Astrocyte (in vitro differentiated cells and primary cell): ENCODE data around the gene EARS2. TPM values are rescaled to one million over a fixed set of nuclear protein-coding genes. Genes with fewer than 3 reads are reported as not detected.

Source experiments
- DNase-seq: peaks from one replicate; pipeline ENCODE4 v3.0.0-alpha.2; 2010; ENCODE audit warnings: low read depth
- FAIRE-seq: peaks from 2 replicates; lab custom pipeline; 2011; peaks lifted over from hg19 to GRCh38; lab: Jason Lieb, UNC
- H2AFZ ChIP-seq: 2 replicates; pipeline ENCODE4 v1.6.0; 2012; ENCODE audit warnings: low read depth, low read length, inconsistent platforms
- H3K27ac ChIP-seq: 2 replicates; pipeline ENCODE4 v1.5.1; 2011; ENCODE audit warnings: low read depth, low read length, inconsistent platforms
- H3K27me3 ChIP-seq: 2 replicates; pipeline ENCODE4 v1.6.0; 2011; ENCODE audit warnings: low read length, inconsistent platforms; ENCODE audit not compliant: insufficient read depth
- H3K36me3 ChIP-seq: 2 replicates; pipeline ENCODE4 v1.5.1; 2011; ENCODE audit warnings: low read length, inconsistent platforms; ENCODE audit not compliant: insufficient read depth
- H3K4me1 ChIP-seq: 2 replicates; pipeline ENCODE4 v1.5.1; 2011; ENCODE audit warnings: low read length, inconsistent platforms; ENCODE audit not compliant: insufficient read depth
- H3K4me2 ChIP-seq: 2 replicates; pipeline ENCODE4 v1.6.0; 2012; ENCODE audit warnings: low read length, inconsistent platforms
- H3K4me3 ChIP-seq: 2 replicates; pipeline ENCODE4 v1.5.1; 2011; ENCODE audit warnings: low read depth, mild to moderate bottlenecking, low read length, inconsistent platforms; ENCODE audit not compliant: insufficient read depth
- H3K79me2 ChIP-seq: 2 replicates; pipeline ENCODE4 v1.6.0; 2012; ENCODE audit warnings: mild to moderate bottlenecking, low read length, inconsistent platforms; ENCODE audit not compliant: insufficient read depth
- H3K9ac ChIP-seq: 2 replicates; pipeline ENCODE4 v1.6.0; 2012; ENCODE audit warnings: mild to moderate bottlenecking, low read length, inconsistent platforms
- H3K9me3 ChIP-seq: 2 replicates; pipeline ENCODE4 v1.5.1; 2012; ENCODE audit warnings: low read depth, mild to moderate bottlenecking, low read length, inconsistent platforms; ENCODE audit not compliant: insufficient read depth
- H4K20me1 ChIP-seq: 2 replicates; pipeline ENCODE4 v1.6.0; 2012; ENCODE audit warnings: low read length, inconsistent platforms; ENCODE audit not compliant: insufficient read depth
- H3K27ac Mint-ChIP-seq: one replicate; pipeline ENCODE4 v1.8.0; 2021; ENCODE audit warnings: mild to moderate bottlenecking, mixed read lengths; ENCODE audit not compliant: unreplicated experiment
- H3K27me3 Mint-ChIP-seq: one replicate; pipeline ENCODE4 v1.8.0; 2021; ENCODE audit warnings: low read depth, mixed read lengths; ENCODE audit not compliant: unreplicated experiment
- H3K36me3 Mint-ChIP-seq: one replicate; pipeline ENCODE4 v1.8.0; 2021; ENCODE audit warnings: low read depth, mixed read lengths; ENCODE audit not compliant: unreplicated experiment
- H3K4me1 Mint-ChIP-seq: one replicate; pipeline ENCODE4 v1.8.0; 2021; ENCODE audit warnings: low read depth, mixed read lengths; ENCODE audit not compliant: unreplicated experiment
- H3K4me3 Mint-ChIP-seq: one replicate; pipeline ENCODE4 v1.8.0; 2021; ENCODE audit warnings: mild to moderate bottlenecking, moderate library complexity, mixed read lengths; ENCODE audit not compliant: unreplicated experiment
- H3K9me3 Mint-ChIP-seq: one replicate; pipeline ENCODE4 v1.8.0; 2021; ENCODE audit warnings: mild to moderate bottlenecking, mixed read lengths; ENCODE audit not compliant: unreplicated experiment
- EZH2 ChIP-seq: IDR thresholded peaks from 2 replicates; pipeline ENCODE4 v1.6.1; 2012; ENCODE audit warnings: mild to moderate bottlenecking, low read length, inconsistent platforms; ENCODE audit not compliant: insufficient read depth
- total RNA-seq: library from RNA; stranded (reverse); gene quantifications from 2 replicates; pipeline ENCODE4 v1.2.1, GENCODE V29; 2021
- TF ChIP-seq, protein P1 (sequence below): IDR thresholded peaks from 2 replicates; pipeline ENCODE4 v1.5.1; 2011; ENCODE audit warnings: low read depth, mild to moderate bottlenecking, inconsistent platforms, low read length, moderate library complexity; ENCODE audit not compliant: insufficient read depth

The EARS2 gene
- total RNA-seq, 1 donor from 2014 or later, result 19.4 TPM

DNA sequence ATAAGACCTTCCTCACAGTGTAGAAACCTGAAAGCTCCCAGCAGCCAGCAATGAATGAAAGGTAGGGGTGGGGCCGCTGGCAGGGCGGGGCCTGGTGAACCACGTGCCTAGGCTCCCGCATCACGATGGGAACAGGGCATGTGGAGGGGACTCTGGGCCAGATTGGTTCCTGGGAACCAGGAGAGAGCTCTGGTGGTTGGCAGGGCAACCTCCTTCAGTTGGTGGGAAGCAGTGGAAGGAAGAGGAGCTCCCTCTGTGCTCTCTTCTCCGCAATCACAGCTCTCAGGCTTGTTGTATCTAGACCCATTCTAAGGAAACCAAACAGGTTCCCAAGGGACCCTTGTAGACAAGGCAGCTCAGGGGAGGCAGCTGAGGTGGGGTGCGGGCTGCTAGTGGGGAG, 57.3 kb downstream of the EARS2 start:
- no peaks in the 10 kb centered on the region for H3K9me3 ChIP-seq
- FAIRE-seq, result no peak
- no peak overlapping the region for H3K4me3 ChIP-seq
- H3K4me2 ChIP-seq, result no peak overlapping the region
- peaks cover 78% of the 10 kb centered on the region for H4K20me1 ChIP-seq
- H3K36me3 ChIP-seq, result no peaks in the 10 kb centered on the region
- no peaks in the 10 kb centered on the region for H3K27me3 Mint-ChIP-seq
- H3K27ac ChIP-seq, result no peak overlapping the region
- H3K27ac Mint-ChIP-seq, result no peak overlapping the region
- no peak for TF ChIP-seq EZH2
- TF ChIP-seq, protein P1, sequence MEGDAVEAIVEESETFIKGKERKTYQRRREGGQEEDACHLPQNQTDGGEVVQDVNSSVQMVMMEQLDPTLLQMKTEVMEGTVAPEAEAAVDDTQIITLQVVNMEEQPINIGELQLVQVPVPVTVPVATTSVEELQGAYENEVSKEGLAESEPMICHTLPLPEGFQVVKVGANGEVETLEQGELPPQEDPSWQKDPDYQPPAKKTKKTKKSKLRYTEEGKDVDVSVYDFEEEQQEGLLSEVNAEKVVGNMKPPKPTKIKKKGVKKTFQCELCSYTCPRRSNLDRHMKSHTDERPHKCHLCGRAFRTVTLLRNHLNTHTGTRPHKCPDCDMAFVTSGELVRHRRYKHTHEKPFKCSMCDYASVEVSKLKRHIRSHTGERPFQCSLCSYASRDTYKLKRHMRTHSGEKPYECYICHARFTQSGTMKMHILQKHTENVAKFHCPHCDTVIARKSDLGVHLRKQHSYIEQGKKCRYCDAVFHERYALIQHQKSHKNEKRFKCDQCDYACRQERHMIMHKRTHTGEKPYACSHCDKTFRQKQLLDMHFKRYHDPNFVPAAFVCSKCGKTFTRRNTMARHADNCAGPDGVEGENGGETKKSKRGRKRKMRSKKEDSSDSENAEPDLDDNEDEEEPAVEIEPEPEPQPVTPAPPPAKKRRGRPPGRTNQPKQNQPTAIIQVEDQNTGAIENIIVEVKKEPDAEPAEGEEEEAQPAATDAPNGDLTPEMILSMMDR, result no peak
- no peak overlapping the region for H2AFZ ChIP-seq
- no peaks in the 10 kb centered on the region for H3K27me3 ChIP-seq
- peaks cover 35% of the 10 kb centered on the region for H3K4me1 Mint-ChIP-seq
- peaks cover 14% of the 10 kb centered on the region for H3K4me1 ChIP-seq
- peaks cover 11% of the 10 kb centered on the region for H3K36me3 Mint-ChIP-seq
- peaks cover 66% of the 10 kb centered on the region for H3K79me2 ChIP-seq
- H3K9me3 Mint-ChIP-seq, result no peaks in the 10 kb centered on the region
- no peak for DNase-seq
- H3K9ac ChIP-seq, result no peak overlapping the region
- H3K4me3 Mint-ChIP-seq, result no peak overlapping the region

- no peak for DNase-seq
- H3K4me2 ChIP-seq, result no peak overlapping the region
- H4K20me1 ChIP-seq, result peaks cover 74% of the 10 kb centered on the region
- FAIRE-seq, result no peak
- no peak overlapping the region for H3K4me3 Mint-ChIP-seq
- H3K27me3 ChIP-seq, result no peaks in the 10 kb centered on the region
- no peak overlapping the region for H2AFZ ChIP-seq
- no peaks in the 10 kb centered on the region for H3K9me3 Mint-ChIP-seq
- H3K9me3 ChIP-seq, result no peaks in the 10 kb centered on the region
- peaks cover 13% of the 10 kb centered on the region for H3K36me3 Mint-ChIP-seq
- no peak overlapping the region for H3K27ac Mint-ChIP-seq
- H3K4me3 ChIP-seq, result no peak overlapping the region
- no peaks in the 10 kb centered on the region for H3K27me3 Mint-ChIP-seq
- H3K9ac ChIP-seq, result no peak overlapping the region
- H3K36me3 ChIP-seq, result no peaks in the 10 kb centered on the region
- H3K27ac ChIP-seq, result no peak overlapping the region
- peaks cover 66% of the 10 kb centered on the region for H3K79me2 ChIP-seq
- H3K4me1 ChIP-seq, result peaks cover 4% of the 10 kb centered on the region
- peaks cover 26% of the 10 kb centered on the region for H3K4me1 Mint-ChIP-seq
- TF ChIP-seq EZH2, result no peak
- TF ChIP-seq, protein P1, result no peak
These were observed 58.3 kb downstream of the EARS2 start for GRCh38 chr16:23498863-23499262.

DNA sequence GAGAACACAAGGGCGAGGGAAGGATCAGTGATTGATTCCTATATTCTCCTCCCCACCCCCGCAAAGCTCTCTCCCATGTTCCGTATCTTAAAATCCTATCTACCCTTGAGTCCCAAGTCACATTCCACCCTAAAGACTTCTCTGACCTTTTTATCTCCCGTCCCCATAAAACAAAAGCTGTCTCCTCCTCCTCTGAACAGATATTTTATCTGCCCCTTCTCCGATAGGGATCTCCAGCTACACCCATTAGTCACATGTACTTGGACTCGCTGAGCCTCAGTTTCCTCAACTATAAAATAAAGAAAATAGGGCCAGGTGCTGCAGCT, 59.6 kb downstream of the EARS2 start:
- H3K9ac ChIP-seq, result no peak overlapping the region
- peaks cover 12% of the 10 kb centered on the region for H3K4me1 ChIP-seq
- Mint-ChIP-seq H3K27ac (peak overlapping the region; percentile 36), H3K9me3 (no peaks in the 10 kb centered on the region), H3K27me3 (no peaks in the 10 kb centered on the region), H3K4me1 (peaks cover 17% of the 10 kb centered on the region), H3K4me3 (no peak overlapping the region), H3K36me3 (peaks cover 17% of the 10 kb centered on the region)
- no peaks in the 10 kb centered on the region for H3K27me3 ChIP-seq
- no peaks in the 10 kb centered on the region for H3K36me3 ChIP-seq
- no peak overlapping the region for H3K27ac ChIP-seq
- H3K9me3 ChIP-seq, result no peaks in the 10 kb centered on the region
- H3K4me3 ChIP-seq, result no peak overlapping the region
- no peak for FAIRE-seq
- peaks cover 76% of the 10 kb centered on the region for H4K20me1 ChIP-seq
- H2AFZ ChIP-seq, result no peak overlapping the region
- H3K79me2 ChIP-seq, result peaks cover 56% of the 10 kb centered on the region
- DNase-seq, result no peak
- H3K4me2 ChIP-seq, result peak overlapping the region; percentile 26
- TF ChIP-seq EZH2, result no peak
- TF ChIP-seq, protein P1, result no peak
